ENCODE results near the gene MCAT. TPM values are rescaled to one million over a fixed set of nuclear protein-coding genes. Genes with fewer than 3 reads are reported as not detected.

MCAT gene
- total RNA-seq, 1 donor, result 13.8 TPM

DNA sequence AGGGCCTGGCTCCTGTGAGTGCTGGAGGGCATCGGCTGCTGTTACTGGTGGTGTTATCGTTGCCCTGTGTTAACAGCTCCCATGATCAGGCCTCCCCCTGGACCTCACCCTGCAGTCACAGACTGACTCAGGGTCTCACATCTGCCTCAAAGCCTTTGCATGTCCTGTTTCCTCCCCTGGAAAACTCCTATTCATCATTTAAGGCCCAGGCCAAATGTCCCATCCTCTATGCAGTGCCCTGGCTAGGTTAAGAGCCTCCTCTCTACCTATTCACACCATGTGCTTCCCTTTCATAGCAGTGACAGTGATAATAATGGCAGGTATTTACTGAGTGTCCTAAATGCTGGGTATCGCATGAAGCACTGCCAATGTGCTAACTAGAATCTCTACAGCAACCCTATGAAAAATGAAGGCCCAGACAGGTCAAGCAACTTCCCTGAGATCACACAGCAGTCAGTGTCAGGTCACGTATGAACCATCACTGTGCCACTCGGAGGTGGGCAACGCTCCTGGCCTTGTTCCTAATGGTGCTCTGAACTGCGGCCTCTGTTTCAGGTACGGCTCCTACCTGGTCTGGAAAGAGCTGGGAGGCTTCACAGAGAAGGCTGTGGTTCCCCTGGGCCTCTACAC is 17.4 kb upstream of the MCAT start:
- TF ChIP-seq, protein P1, sequence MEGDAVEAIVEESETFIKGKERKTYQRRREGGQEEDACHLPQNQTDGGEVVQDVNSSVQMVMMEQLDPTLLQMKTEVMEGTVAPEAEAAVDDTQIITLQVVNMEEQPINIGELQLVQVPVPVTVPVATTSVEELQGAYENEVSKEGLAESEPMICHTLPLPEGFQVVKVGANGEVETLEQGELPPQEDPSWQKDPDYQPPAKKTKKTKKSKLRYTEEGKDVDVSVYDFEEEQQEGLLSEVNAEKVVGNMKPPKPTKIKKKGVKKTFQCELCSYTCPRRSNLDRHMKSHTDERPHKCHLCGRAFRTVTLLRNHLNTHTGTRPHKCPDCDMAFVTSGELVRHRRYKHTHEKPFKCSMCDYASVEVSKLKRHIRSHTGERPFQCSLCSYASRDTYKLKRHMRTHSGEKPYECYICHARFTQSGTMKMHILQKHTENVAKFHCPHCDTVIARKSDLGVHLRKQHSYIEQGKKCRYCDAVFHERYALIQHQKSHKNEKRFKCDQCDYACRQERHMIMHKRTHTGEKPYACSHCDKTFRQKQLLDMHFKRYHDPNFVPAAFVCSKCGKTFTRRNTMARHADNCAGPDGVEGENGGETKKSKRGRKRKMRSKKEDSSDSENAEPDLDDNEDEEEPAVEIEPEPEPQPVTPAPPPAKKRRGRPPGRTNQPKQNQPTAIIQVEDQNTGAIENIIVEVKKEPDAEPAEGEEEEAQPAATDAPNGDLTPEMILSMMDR (IDR thresholded peaks at IDR 0.05; ENCODE audit: insufficient read depth, low read depth, low read length), result no peak
- DNase-seq (ENCODE audit: low read depth), result no peak
- no peak overlapping the region for H3K4me3 ChIP-seq (ENCODE audit: low read depth, low read length)

DNA sequence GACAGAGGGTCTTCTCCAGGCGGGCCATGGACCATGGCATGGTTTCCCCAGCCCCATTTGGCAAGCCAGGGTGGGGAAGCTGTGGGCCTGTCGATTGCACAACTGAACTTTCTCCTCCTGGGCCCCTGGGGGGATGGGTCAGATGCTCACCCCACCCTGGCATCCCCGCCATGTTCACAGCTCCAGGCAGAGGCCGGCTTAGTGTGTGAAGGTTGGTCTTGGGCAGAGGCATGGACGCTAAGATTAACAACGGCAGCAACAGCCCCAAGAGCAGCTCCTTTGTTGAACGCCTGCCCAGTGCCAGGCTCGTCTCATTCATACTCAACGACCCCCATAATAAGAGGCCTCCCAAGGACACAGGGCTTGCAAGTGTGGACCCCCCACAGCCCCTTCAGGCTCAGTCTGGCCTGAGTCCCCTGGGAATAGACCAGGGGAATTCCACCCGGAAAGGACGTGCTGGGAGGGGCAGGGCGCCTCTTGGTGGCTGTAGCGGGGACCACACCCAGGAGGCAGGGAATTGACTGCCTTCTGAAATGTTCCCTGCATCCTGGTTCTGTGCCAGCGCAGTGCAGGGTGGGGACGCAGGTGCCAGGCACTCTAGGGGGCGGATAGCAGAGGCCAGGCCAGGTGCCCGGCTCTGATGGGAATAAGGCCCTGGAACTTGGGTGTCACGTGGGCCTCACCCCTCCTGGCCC is 16.4 kb upstream of the MCAT start:
- TF ChIP-seq, protein P1 (IDR thresholded peaks at IDR 0.05; ENCODE audit: insufficient read depth, low read depth, low read length), result peak; percentile 41
- H3K4me3 ChIP-seq (ENCODE audit: low read depth, low read length), result no peak overlapping the region
- no peak for DNase-seq (ENCODE audit: low read depth)

DNA sequence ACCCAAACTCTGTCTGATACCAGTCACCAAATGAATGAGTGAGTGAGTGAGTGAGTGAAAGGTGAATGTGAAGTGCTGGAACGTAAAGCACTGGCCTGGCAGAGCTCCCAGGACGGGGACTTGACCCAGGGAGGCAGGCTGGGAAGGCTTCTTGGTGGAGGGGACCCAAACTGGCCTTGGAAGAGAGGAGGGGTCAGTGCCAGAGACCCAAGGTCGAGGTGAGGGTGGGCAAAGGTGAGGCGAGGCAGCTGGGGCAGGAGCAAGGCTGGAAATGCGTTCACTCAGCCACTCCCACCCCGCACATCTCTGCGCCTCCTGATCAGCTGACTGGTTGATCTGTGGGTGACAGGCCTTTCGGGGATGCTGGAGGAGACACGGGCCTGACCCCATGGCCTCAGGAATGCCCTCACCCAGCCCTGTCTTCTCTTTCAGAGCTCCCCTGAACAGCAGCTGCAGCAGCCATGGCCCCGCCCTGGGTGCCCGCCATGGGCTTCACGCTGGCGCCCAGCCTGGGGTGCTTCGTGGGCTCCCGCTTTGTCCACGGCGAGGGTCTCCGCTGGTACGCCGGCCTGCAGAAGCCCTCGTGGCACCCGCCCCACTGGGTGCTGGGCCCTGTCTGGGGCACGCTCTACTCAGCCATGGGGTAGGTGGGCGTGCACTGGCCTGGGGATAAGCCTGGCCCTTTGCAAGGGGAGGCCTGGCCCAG is 15.7 kb upstream of the MCAT start:
- TF ChIP-seq, protein P1 (IDR thresholded peaks at IDR 0.05; ENCODE audit: insufficient read depth, low read depth, low read length), result no peak
- H3K4me3 ChIP-seq (ENCODE audit: low read depth, low read length), result no peak overlapping the region
- DNase-seq (ENCODE audit: low read depth), result no peak

DNA sequence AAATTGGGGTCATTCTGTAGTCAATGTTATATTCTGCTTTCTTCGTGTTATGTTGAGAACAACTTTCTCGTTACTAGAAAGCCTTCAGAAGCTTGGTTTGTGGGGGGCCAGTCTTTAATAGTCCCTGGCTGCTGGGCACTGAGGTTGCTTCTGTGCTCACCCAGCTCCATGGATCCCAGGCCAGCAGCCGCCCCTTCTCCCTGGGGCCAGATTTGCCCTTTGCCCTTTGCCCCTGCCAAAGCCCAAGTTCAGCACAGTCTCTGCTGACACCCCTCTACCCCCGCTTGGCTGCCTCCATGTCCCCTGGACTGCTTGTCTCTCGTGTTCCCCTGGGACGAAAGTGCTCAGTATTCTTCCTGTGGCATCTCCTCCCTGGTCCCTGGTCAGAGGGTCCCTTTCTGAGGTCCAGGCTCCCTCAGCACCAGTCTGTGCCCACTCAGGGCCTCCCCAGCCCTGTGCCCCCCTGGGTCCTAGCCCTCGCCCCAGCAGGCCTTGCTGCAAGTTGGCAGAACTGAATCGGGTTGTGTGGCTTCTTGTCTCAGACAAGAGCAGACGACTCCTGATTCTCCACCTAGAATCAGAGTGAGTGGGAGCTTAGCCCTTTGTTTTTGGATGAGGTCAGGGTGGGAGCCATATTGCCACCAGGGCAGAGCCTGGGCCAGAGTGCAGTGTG is 14.8 kb upstream of the MCAT start:
- TF ChIP-seq, protein P1 (IDR thresholded peaks at IDR 0.05; ENCODE audit: insufficient read depth, low read depth, low read length), result no peak
- DNase-seq (ENCODE audit: low read depth), result no peak
- H3K4me3 ChIP-seq (ENCODE audit: low read depth, low read length), result no peak overlapping the region

DNA sequence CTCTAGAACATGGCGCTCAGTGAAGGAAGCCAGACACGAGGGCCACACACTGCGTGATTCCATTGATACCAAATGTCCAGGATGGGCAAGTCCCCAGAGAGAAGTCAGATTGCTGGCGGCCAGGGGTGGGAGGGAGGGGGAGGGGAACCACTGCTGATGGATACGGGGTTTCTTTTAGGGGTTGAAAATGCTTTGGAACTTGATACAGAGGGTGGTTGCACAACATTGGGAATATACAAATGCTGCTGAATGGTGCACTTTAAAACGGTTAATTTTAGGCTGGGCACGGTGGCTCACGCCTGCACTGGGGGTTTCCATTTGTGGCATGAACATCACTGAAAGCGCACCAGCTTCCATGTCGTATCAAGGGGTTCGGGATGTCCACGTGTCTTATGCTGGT is 13.2 kb upstream of the MCAT start:
- TF ChIP-seq, protein P1 (IDR thresholded peaks at IDR 0.05; ENCODE audit: insufficient read depth, low read depth, low read length), result no peak
- H3K4me3 ChIP-seq (ENCODE audit: low read depth, low read length), result no peak overlapping the region
- no peak for DNase-seq (ENCODE audit: low read depth)

DNA sequence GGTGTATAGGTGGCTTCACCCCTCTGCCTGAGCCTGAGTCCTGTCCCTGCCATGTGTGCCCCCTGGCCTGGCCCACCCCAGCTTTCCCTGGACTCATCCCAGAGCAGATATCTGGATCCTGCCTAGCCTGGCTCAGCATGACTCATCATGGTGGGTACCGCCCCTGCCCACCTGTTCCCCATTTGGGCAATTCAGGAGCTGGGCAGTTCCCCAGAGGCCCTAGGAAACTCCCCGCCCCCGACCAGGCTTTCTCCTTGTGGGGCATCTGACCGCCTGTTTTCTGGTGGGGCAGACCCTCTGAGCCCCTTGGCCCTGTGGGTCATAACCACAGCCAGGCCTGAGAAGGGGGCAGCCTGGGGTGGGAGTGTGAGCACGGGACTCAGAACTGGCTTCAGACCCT is 12.6 kb upstream of the MCAT start:
- TF ChIP-seq, protein P1 (IDR thresholded peaks at IDR 0.05; ENCODE audit: insufficient read depth, low read depth, low read length), result no peak
- no peak for DNase-seq (ENCODE audit: low read depth)
- H3K4me3 ChIP-seq (ENCODE audit: low read depth, low read length), result no peak overlapping the region

Data from fibroblast of villous mesenchyme (primary cell).